ENCODE data around the gene PXMP2. TPM values are rescaled to one million over a fixed set of nuclear protein-coding genes. Genes with fewer than 3 reads are reported as not detected.
A peak's percentile ranks its signal among the peaks of the same experiment; 100 is the strongest.

The PXMP2 gene
- total RNA-seq, 2 donors from 2014 or later, result 26.7 to 27.0 TPM

GRCh38 chr12:132716356-132716755 is 29.0 kb downstream of the PXMP2 start:
- Mint-ChIP-seq H3K27me3 (ENCODE audit: insufficient read depth) (no peaks in the 10 kb centered on the region), H3K9me3 (no peaks in the 10 kb centered on the region), H3K4me1 (peaks cover 2% of the 10 kb centered on the region), H3K36me3 (ENCODE audit: low read depth) (peaks cover 62% of the 10 kb centered on the region), H3K4me3 (no peak overlapping the region), H3K27ac (no peak overlapping the region)
- H3K9me3 ChIP-seq (ENCODE audit: control insufficient read depth, low read length), result no peaks in the 10 kb centered on the region
- no peak for TF ChIP-seq CTCF (conservative IDR thresholded peaks at IDR 0.05)
- WGBS, 2 experiments (ENCODE audit: insufficient coverage in 1 of 2, insufficient read length in 1 of 2), result 87 to 88% methylated on average over 5 to 10 of the region's 11 CpGs
- H3K27me3 ChIP-seq (ENCODE audit: control insufficient read depth, insufficient read depth, low read length, poor library complexity, severe bottlenecking), result no peaks in the 10 kb centered on the region
- H3K4me3 ChIP-seq (ENCODE audit: low read length), result no peak overlapping the region
- H3K4me1 ChIP-seq (ENCODE audit: control insufficient read depth, insufficient read depth, low read length), result no peaks in the 10 kb centered on the region
- DNase-seq, result no peak
- peaks cover 48% of the 10 kb centered on the region for H3K36me3 ChIP-seq (ENCODE audit: control insufficient read depth, insufficient read depth, low read length)
- H3K9ac ChIP-seq (ENCODE audit: extremely low read depth, low read length, poor library complexity, severe bottlenecking), result no peak overlapping the region
- no peak overlapping the region for H3K27ac ChIP-seq (ENCODE audit: low read depth, low read length)

GRCh38 chr12:132717011-132717410 is 29.6 kb downstream of the PXMP2 start:
- WGBS, 2 experiments (ENCODE audit: insufficient coverage in 1 of 2, insufficient read length in 1 of 2), result 95 to 96% methylated on average over 9 to 17 of the region's 17 CpGs
- no peak for DNase-seq

GRCh38 chr12:132717531-132718387 is 30.4 kb downstream of the PXMP2 start:
- DNase-seq, result peak; percentile 69
- Histone ChIP-seq H3K36me3 (ENCODE audit: control insufficient read depth, insufficient read depth, low read length) (peaks cover 54% of the 10 kb centered on the region), H3K27ac (ENCODE audit: low read depth, low read length) (no peak overlapping the region), H3K9me3 (ENCODE audit: control insufficient read depth, low read length) (no peaks in the 10 kb centered on the region), H3K27me3 (ENCODE audit: control insufficient read depth, insufficient read depth, low read length, poor library complexity, severe bottlenecking) (no peaks in the 10 kb centered on the region), H3K4me3 (ENCODE audit: low read length) (no peak overlapping the region), H3K9ac (ENCODE audit: extremely low read depth, low read length, poor library complexity, severe bottlenecking) (no peak overlapping the region), H3K4me1 (ENCODE audit: control insufficient read depth, insufficient read depth, low read length) (no peaks in the 10 kb centered on the region)
- TF ChIP-seq CTCF (conservative IDR thresholded peaks at IDR 0.05), result no peak
- no peak overlapping the region for H3K27ac Mint-ChIP-seq
- no peaks in the 10 kb centered on the region for H3K9me3 Mint-ChIP-seq
- peaks cover 70% of the 10 kb centered on the region for H3K36me3 Mint-ChIP-seq (ENCODE audit: low read depth)
- no peak overlapping the region for H3K4me3 Mint-ChIP-seq
- 96 to 98% methylated on average over 42 to 60 of the region's 61 CpGs for WGBS, 2 experiments (ENCODE audit: insufficient coverage in 1 of 2, insufficient read length in 1 of 2)
- H3K27me3 Mint-ChIP-seq (ENCODE audit: insufficient read depth), result no peaks in the 10 kb centered on the region
- no peaks in the 10 kb centered on the region for H3K4me1 Mint-ChIP-seq

More at GRCh38 chr12:132717011-132717410, 29.6 kb downstream of the PXMP2 start:
- Mint-ChIP-seq H3K4me3 (no peak overlapping the region), H3K9me3 (no peaks in the 10 kb centered on the region), H3K27ac (no peak overlapping the region), H3K4me1 (peaks cover 2% of the 10 kb centered on the region), H3K27me3 (ENCODE audit: insufficient read depth) (no peaks in the 10 kb centered on the region), H3K36me3 (ENCODE audit: low read depth) (peaks cover 66% of the 10 kb centered on the region)
- no peaks in the 10 kb centered on the region for H3K4me1 ChIP-seq (ENCODE audit: control insufficient read depth, insufficient read depth, low read length)
- no peaks in the 10 kb centered on the region for H3K27me3 ChIP-seq (ENCODE audit: control insufficient read depth, insufficient read depth, low read length, poor library complexity, severe bottlenecking)
- H3K27ac ChIP-seq (ENCODE audit: low read depth, low read length), result no peak overlapping the region
- no peak overlapping the region for H3K4me3 ChIP-seq (ENCODE audit: low read length)
- no peaks in the 10 kb centered on the region for H3K9me3 ChIP-seq (ENCODE audit: control insufficient read depth, low read length)
- no peak overlapping the region for H3K9ac ChIP-seq (ENCODE audit: extremely low read depth, low read length, poor library complexity, severe bottlenecking)
- H3K36me3 ChIP-seq (ENCODE audit: control insufficient read depth, insufficient read depth, low read length), result peaks cover 49% of the 10 kb centered on the region
- no peak for TF ChIP-seq CTCF (conservative IDR thresholded peaks at IDR 0.05)
